Mesenchymal stem cell (in vitro differentiated cells and primary cell): ENCODE measurements around the gene HMCES. TPM values are rescaled to one million over a fixed set of nuclear protein-coding genes. Genes with fewer than 3 reads are reported as not detected.

Experiments
- DNase-seq: peaks from one replicate; pipeline ENCODE4 v3.0.0-alpha.2; 2013
- H2AFZ ChIP-seq: one replicate; pipeline ENCODE4 v1.6.1; 2013; ENCODE audit warnings: low read depth, mild to moderate bottlenecking, control low read depth, inconsistent platforms, low read length, moderate library complexity
- H2AK5ac ChIP-seq: 2 replicates; pipeline ENCODE4 v1.6.1; 2013; ENCODE audit warnings: low read length, moderate library complexity, mild to moderate bottlenecking, inconsistent platforms; ENCODE audit not compliant: severe bottlenecking
- H2BK120ac ChIP-seq: one replicate; pipeline ENCODE4 v1.6.1; 2013; ENCODE audit warnings: low read depth, mild to moderate bottlenecking, inconsistent platforms, low read length, moderate library complexity
- H2BK12ac ChIP-seq, 2 experiments: one replicate each; pipeline ENCODE4 v1.6.1; 2013; ENCODE audit warnings: inconsistent platforms in 2 of 2, low read length in 2 of 2, mild to moderate bottlenecking in 2 of 2, moderate library complexity in 2 of 2, control low read depth in 1 of 2
- H2BK15ac ChIP-seq: one replicate; pipeline ENCODE4 v1.6.1; 2013; ENCODE audit warnings: mild to moderate bottlenecking, low read depth, inconsistent platforms; ENCODE audit not compliant: poor library complexity, severe bottlenecking
- H2BK5ac ChIP-seq: 2 replicates; pipeline ENCODE4 v1.6.1; 2013; ENCODE audit warnings: low read depth, mild to moderate bottlenecking, low read length, control low read depth, inconsistent platforms; ENCODE audit not compliant: poor library complexity, severe bottlenecking
- H3K14ac ChIP-seq, 2 experiments: one replicate each; pipeline ENCODE4 v1.6.1; 2013; ENCODE audit warnings: inconsistent platforms in 2 of 2, low read length in 2 of 2, control low read depth in 1 of 2, mild to moderate bottlenecking in 1 of 2, moderate library complexity in 1 of 2
- H3K18ac ChIP-seq, 2 experiments: one replicate each; pipeline ENCODE4 v1.6.1; 2013; ENCODE audit warnings: inconsistent platforms in 2 of 2, low read length in 2 of 2, control low read depth in 1 of 2, low read depth in 1 of 2, mild to moderate bottlenecking in 1 of 2
- H3K23ac ChIP-seq, 2 experiments: one replicate each; pipeline ENCODE4 v1.6.1; 2013; ENCODE audit warnings: inconsistent platforms in 2 of 2, low read length in 2 of 2, mild to moderate bottlenecking in 2 of 2, moderate library complexity in 2 of 2, control low read depth in 1 of 2
- H3K27ac ChIP-seq: 2 replicates; pipeline ENCODE4 v1.5.1; 2013; ENCODE audit warnings: mild to moderate bottlenecking, moderate library complexity, low read length, control low read depth, inconsistent platforms; ENCODE audit not compliant: poor library complexity, severe bottlenecking
- H3K27me3 ChIP-seq, 2 experiments: 2 replicates each; pipeline versions ENCODE4 v1.6.1 to v1.7.0; 2013; ENCODE audit warnings: low read length in 2 of 2, mild to moderate bottlenecking in 2 of 2, moderate library complexity in 2 of 2, control low read depth in 1 of 2, inconsistent platforms in 1 of 2; ENCODE audit not compliant: control insufficient read depth in 1 of 2, insufficient read depth in 1 of 2
- H3K36me3 ChIP-seq, 2 experiments: 2 replicates each; pipeline versions ENCODE4 v1.6.1 to v1.7.0; 2013; ENCODE audit warnings: low read length in 2 of 2, control low read depth in 1 of 2, inconsistent platforms in 1 of 2, low read depth in 1 of 2, mild to moderate bottlenecking in 1 of 2; ENCODE audit not compliant: insufficient read depth in 2 of 2, control insufficient read depth in 1 of 2
- H3K4ac ChIP-seq, 2 experiments: one replicate each; pipeline ENCODE4 v1.6.1; 2013; ENCODE audit warnings: inconsistent platforms in 2 of 2, low read length in 2 of 2, mild to moderate bottlenecking in 2 of 2, moderate library complexity in 2 of 2, control low read depth in 1 of 2, low read depth in 1 of 2
- H3K4me1 ChIP-seq: 2 replicates; pipeline ENCODE4 v1.6.1; 2013; ENCODE audit warnings: low read depth, low read length, control low read depth; ENCODE audit not compliant: control insufficient read depth, insufficient read depth
- H3K4me2 ChIP-seq: 2 replicates; pipeline ENCODE4 v1.6.1; 2013; ENCODE audit warnings: low read length, mild to moderate bottlenecking, inconsistent platforms; ENCODE audit not compliant: poor library complexity, severe bottlenecking
- H3K4me3 ChIP-seq, 2 experiments: 2 replicates each; pipeline versions ENCODE4 v1.5.1 to v1.7.0; 2013; ENCODE audit warnings: low read length in 2 of 2, mild to moderate bottlenecking in 2 of 2, control low read depth in 1 of 2, low read depth in 1 of 2; ENCODE audit not compliant: insufficient read depth in 1 of 2
- H3K79me1 ChIP-seq: replicated peaks from 2 replicates; pipeline ENCODE4 v1.6.1; 2013; ENCODE audit warnings: mild to moderate bottlenecking, control low read depth, low read length, inconsistent platforms; ENCODE audit not compliant: poor library complexity, severe bottlenecking
- H3K9ac ChIP-seq: 2 replicates; pipeline ENCODE4 v1.7.0; 2013; ENCODE audit warnings: mild to moderate bottlenecking, low read length, moderate library complexity
- H3K9me3 ChIP-seq: 2 replicates; pipeline ENCODE4 v1.7.0; 2013; ENCODE audit warnings: mild to moderate bottlenecking, low read length; ENCODE audit not compliant: control insufficient read depth
- H4K8ac ChIP-seq: one replicate; pipeline ENCODE4 v1.6.1; 2013; ENCODE audit warnings: inconsistent platforms, mild to moderate bottlenecking, low read length, moderate library complexity
- H4K91ac ChIP-seq: one replicate; pipeline ENCODE4 v1.6.1; 2013; ENCODE audit warnings: mild to moderate bottlenecking, low read length, inconsistent platforms
- WGBS: methylation state at CpG from one replicate; pipeline ENCODE4 v1.1.7; 2013; ENCODE audit warnings: mixed read lengths; 5-methylcytosine and 5-hydroxymethylcytosine counted together
- polyA plus RNA-seq, 2 experiments: library from polyadenylated mRNA; stranded (reverse); fragments of 200-250 nt; gene quantifications; one replicate each; pipeline ENCODE4 v1.2.3, GENCODE V29; 2013

Gene HMCES, protein sequence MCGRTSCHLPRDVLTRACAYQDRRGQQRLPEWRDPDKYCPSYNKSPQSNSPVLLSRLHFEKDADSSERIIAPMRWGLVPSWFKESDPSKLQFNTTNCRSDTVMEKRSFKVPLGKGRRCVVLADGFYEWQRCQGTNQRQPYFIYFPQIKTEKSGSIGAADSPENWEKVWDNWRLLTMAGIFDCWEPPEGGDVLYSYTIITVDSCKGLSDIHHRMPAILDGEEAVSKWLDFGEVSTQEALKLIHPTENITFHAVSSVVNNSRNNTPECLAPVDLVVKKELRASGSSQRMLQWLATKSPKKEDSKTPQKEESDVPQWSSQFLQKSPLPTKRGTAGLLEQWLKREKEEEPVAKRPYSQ
- 13.3 TPM for polyA plus RNA-seq (2013, experiment 1 of 2)
- 13.8 TPM for polyA plus RNA-seq (2013, experiment 2 of 2)

DNA sequence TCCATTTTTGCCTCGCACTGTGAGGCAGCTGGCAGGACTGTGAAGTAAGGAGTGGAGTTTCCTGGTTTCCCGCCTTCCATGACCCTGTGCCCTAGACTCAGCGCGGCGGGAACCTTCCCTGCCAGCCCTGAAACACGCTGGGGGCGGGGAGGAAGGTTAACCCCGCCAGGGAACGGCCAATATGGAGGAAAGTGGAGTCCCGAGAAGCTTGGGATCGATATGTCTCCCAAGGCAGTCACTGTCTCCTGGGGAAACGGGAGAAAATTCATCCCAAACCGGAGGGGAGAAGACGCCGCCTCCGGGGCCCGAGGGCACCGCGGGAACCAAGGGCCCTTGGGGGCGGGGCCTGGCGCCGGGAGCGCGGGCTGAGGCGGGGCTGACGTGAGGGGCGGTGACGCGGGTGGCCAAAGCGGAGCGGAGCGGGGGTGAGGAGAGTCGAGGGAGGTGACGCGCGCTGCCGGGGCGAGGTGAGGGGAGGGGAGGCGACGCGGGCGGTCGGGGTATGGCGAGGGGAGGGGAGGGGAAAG, at the start of gene HMCES:
HMCES (plus strand) TSS at position 432 of the 527 bp plus-strand sequence. CDS start 863 bp downstream, outside the sequence.
- peak within 1 kb of the TSS; percentile 32 to 64 for H3K4ac ChIP-seq
- peaks cover 13% of the 10 kb centered on the region for H3K79me1 ChIP-seq
- peak; percentile 91 for DNase-seq
- peak within 1 kb of the TSS in 1 of 2 experiments; percentile 46 for H3K14ac ChIP-seq
- H3K36me3 ChIP-seq, result peaks cover 25 to 43% of the 10 kb centered on the region in 2 experiments
- H3K4me3 ChIP-seq, result peak within 1 kb of the TSS; percentile 72 to 84
- no peaks in the 10 kb centered on the region for H3K9me3 ChIP-seq
- H2BK120ac ChIP-seq, result peak within 1 kb of the TSS; percentile 55
- H3K27ac ChIP-seq, result peak within 1 kb of the TSS; percentile 56
- H3K4me1 ChIP-seq, result peaks cover 2% of the 10 kb centered on the region
- peak within 1 kb of the TSS; percentile 63 for H3K4me2 ChIP-seq
- H3K27me3 ChIP-seq, result no peaks in the 10 kb centered on the region
- H2AFZ ChIP-seq, result peak within 1 kb of the TSS; percentile 85
- peak within 1 kb of the TSS; percentile 74 for H4K91ac ChIP-seq
- H3K18ac ChIP-seq, result peak within 1 kb of the TSS; percentile 83 to 96
- peak within 1 kb of the TSS; percentile 91 for H3K9ac ChIP-seq
- peak within 1 kb of the TSS; percentile 34 for H2BK15ac ChIP-seq
- under 1% methylated on average over 43 of the region's 44 CpGs for WGBS
- H2BK12ac ChIP-seq, result peak within 1 kb of the TSS; percentile 40 to 44
- no peak within 1 kb of the TSS for H2AK5ac ChIP-seq
- H2BK5ac ChIP-seq, result no peak within 1 kb of the TSS
- peak within 1 kb of the TSS in 1 of 2 experiments; percentile 2 for H3K23ac ChIP-seq
- H4K8ac ChIP-seq, result peak within 1 kb of the TSS; percentile 83

DNA sequence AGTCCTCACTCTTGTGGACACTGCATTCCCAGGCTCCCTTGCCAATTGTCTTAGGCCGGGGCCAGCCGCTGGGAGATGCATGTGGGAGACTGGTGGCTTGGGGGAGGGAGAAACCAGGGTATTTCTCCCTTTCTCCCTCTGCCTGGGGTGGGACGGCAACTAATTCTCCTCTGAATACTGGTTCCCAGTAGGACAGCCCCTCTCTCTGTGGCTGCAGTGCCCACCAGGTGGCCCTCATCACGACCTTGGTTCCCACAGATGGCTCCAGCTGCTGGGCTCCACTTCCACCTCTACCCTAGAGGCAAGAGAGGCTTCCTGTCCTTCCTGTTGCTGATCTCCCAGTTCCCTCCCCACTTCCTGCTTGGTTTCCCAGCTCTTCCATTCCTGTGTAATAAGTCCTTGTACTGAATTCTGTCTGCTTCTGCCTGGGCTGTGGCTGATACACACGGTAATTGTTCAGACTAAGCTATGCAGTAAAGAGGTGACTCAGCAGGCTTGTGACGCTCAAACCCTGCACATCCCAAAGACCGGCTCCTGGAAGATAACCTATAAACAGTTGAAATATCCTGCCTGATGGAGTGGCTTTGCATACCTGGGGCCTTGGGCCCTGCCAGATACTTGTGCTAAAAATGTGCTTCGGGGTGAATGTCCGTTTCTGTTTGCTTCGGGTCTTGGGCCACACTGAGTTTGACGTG, 49.6 kb upstream of the HMCES start:
- Histone ChIP-seq H3K4me2 (no peak overlapping the region), H3K36me3 (no peaks in the 10 kb centered on the region), H2BK12ac (peak overlapping the region; percentile 60 to 96), H3K4me1 (peaks cover 15% of the 10 kb centered on the region), H3K27me3 (no peaks in the 10 kb centered on the region), H2BK120ac (peak overlapping the region; percentile 54), H2BK15ac (peak overlapping the region; percentile 55), H3K9ac (no peak overlapping the region), H2AFZ (peak overlapping the region; percentile 96), H3K23ac (no peak overlapping the region), H3K9me3 (no peaks in the 10 kb centered on the region), H2BK5ac (no peak overlapping the region), H3K79me1 (no peaks in the 10 kb centered on the region), H4K8ac (peak overlapping the region; percentile 90), H2AK5ac (no peak overlapping the region), H3K18ac (peak overlapping the region; percentile 64 to 96), H3K14ac (peak overlapping the region; percentile 4 to 74), H3K4ac (peak overlapping the region; percentile 69 to 75), H4K91ac (peak overlapping the region; percentile 85), H3K4me3 (no peak overlapping the region), H3K27ac (peak overlapping the region; percentile 4)
- DNase-seq, result peak; percentile 86
- WGBS, result 44% methylated on average over 11 of the region's 11 CpGs

DNA sequence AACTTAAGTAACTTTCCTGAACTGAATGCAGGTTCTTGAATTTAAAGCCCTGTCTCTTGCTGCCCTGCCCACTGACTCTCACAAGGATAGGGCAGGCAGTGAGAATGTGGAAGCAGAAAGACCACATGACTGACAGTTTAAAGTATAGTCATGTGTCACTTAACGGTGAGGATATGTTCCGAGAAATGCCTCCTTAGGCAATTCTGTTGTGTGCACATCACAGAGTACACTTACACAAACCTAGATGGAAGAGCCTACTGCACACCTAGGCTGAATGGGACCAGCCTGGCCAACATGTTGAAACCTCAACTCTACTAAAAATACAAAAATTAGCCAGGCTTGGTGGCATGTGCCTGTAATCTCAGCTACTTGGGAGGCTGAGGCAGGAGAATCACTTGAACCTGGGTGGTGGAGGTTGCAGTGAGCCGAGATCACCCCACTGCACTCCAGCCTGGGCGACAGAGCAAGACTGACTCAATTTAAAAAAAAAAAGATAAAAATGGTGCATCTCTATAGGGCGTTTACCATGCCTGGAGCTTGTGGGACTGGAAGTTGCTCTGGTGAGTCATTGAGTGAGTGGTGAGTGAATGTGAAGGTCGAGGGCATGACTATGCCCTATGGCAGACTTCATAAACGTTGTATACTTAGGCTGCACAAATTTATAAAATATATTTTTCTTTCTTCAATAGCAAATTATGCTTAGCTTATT, 48.2 kb upstream of the HMCES start:
- H3K36me3 ChIP-seq, result no peaks in the 10 kb centered on the region
- peak overlapping the region in 1 of 2 experiments; percentile 9 for H2BK12ac ChIP-seq
- H2BK120ac ChIP-seq, result no peak overlapping the region
- no peak overlapping the region for H2BK15ac ChIP-seq
- no peak overlapping the region for H3K4me2 ChIP-seq
- H3K14ac ChIP-seq, result no peak overlapping the region
- no peak overlapping the region for H3K4me3 ChIP-seq
- peak overlapping the region; percentile 54 for H2AFZ ChIP-seq
- no peak overlapping the region for H3K4ac ChIP-seq
- DNase-seq, result peak; percentile 91
- H3K9ac ChIP-seq, result no peak overlapping the region
- H3K23ac ChIP-seq, result no peak overlapping the region
- H4K91ac ChIP-seq, result no peak overlapping the region
- H3K18ac ChIP-seq, result peak overlapping the region; percentile 15 to 37
- no peak overlapping the region for H4K8ac ChIP-seq
- WGBS, result 32% methylated on average over 5 of the region's 7 CpGs
- no peak overlapping the region for H2AK5ac ChIP-seq
- no peaks in the 10 kb centered on the region for H3K79me1 ChIP-seq
- peaks cover 12% of the 10 kb centered on the region for H3K4me1 ChIP-seq
- no peak overlapping the region for H3K27ac ChIP-seq
- H3K9me3 ChIP-seq, result no peaks in the 10 kb centered on the region
- no peak overlapping the region for H2BK5ac ChIP-seq
- H3K27me3 ChIP-seq, result no peaks in the 10 kb centered on the region
